Thoracic aorta (tissue), 2 donors: ENCODE results near the gene NTSR1. TPM values are rescaled to one million over a fixed set of nuclear protein-coding genes. Genes with fewer than 3 reads are reported as not detected.

Source experiments
- ATAC-seq: fragments of 150-250 bp; one replicate; pipeline ENCODE4 v1.8.0; 2017; ENCODE audit warnings: low read depth; ENCODE audit not compliant: insufficient number of reproducible peaks, low FRiP score
- DNase-seq: peaks from one replicate; pipeline ENCODE4 v3.0.0-alpha.2; 2020; ENCODE audit warnings: low spot score
- H3K27ac ChIP-seq, 2 donors: fragments of 200-600 bp; sonication (generic); 1 replicate in 1 of 2; 2 replicates in 1 of 2; pipeline ENCODE4 v1.5.1; 2016; ENCODE audit warnings: mild to moderate bottlenecking in 2 of 2, moderate library complexity in 2 of 2
- H3K27me3 ChIP-seq: fragments of 200-600 bp; sonication (generic); replicated peaks from 2 replicates; pipeline ENCODE4 v1.6.0; 2016; ENCODE audit warnings: mild to moderate bottlenecking; ENCODE audit not compliant: insufficient read depth
- H3K36me3 ChIP-seq: fragments of 200-600 bp; sonication (generic); one replicate; pipeline ENCODE4 v1.5.1; 2016
- H3K4me1 ChIP-seq, 2 donors: fragments of 200-600 bp; sonication (generic); 1 replicate in 1 of 2; 2 replicates in 1 of 2; pipeline versions ENCODE4 v1.5.1 to v1.6.0; 2016; ENCODE audit warnings: low read depth in 2 of 2, mild to moderate bottlenecking in 1 of 2; ENCODE audit not compliant: control insufficient read depth in 1 of 2
- H3K4me3 ChIP-seq: fragments of 200-600 bp; sonication (generic); 2 replicates; pipeline ENCODE4 v1.5.1; 2016; ENCODE audit warnings: mild to moderate bottlenecking
- H3K9me3 ChIP-seq: fragments of 200-600 bp; sonication (generic); 2 replicates; pipeline ENCODE4 v1.5.1; 2016
- CTCF ChIP-seq: fragments of 200-600 bp; sonication (generic); IDR thresholded peaks from one replicate; pipeline ENCODE4 v1.5.1; 2019; ENCODE audit warnings: antibody characterized with exemption
- total RNA-seq, 2 donors: library from RNA; depleted of rRNA; stranded (reverse); fragments of >200 nt; gene quantifications; one replicate each; pipeline versions ENCODE4 v1.1.0 to v1.2.3, GENCODE V29; 2016

NTSR1 gene
- total RNA-seq, 2 donors from 2014 or later, result not detected

DNA sequence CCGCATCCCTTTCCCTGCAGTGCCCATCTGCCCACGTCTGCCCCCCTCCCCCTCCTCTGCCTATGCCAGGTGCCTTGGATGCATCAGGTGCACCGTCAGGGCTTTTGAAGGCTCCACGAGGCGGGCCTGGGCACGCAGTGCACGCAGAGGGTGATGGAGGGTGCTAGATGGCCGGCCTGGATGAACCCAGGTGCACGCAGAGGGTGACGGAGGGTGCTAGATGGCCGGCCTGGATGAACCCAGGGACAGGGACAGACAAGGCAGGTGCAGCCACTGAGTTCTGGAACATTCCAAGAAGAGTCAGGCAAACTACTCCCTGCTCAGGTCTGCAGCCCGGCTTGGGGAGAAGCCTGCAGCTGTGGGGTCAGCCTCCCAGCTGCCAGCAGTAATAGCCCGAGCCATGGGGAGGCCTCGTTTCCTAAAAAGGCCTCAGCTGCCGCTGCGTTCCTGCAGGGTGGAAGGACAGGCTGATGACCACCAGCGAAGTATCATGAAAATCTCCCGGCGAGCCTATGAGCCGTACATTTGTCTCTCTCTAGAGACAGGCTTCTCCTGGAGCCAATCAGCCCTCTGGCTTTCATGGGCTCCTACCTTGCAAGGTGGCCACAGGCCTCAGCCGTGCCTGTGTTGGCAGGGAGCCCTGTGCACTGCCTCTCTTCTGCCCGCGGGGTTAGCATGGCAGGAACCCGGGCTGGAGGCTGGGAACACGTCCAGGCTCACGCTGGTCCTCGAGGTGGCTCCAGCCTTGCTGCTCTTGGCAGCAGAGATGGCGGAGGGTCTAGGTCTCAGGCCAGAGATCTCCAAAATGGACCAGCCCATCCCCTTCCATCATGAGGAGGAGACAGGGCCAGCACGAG is 29.6 kb downstream of the NTSR1 start:
- Histone ChIP-seq H3K4me3 (no peak overlapping the region), H3K4me1 (no peaks in the 10 kb centered on the region), H3K27ac (no peak overlapping the region), H3K9me3 (no peaks in the 10 kb centered on the region), H3K27me3 (no peaks in the 10 kb centered on the region), H3K36me3 (no peaks in the 10 kb centered on the region)
- no peak for TF ChIP-seq CTCF
- DNase-seq (no peak), ATAC-seq (no peak)

DNA sequence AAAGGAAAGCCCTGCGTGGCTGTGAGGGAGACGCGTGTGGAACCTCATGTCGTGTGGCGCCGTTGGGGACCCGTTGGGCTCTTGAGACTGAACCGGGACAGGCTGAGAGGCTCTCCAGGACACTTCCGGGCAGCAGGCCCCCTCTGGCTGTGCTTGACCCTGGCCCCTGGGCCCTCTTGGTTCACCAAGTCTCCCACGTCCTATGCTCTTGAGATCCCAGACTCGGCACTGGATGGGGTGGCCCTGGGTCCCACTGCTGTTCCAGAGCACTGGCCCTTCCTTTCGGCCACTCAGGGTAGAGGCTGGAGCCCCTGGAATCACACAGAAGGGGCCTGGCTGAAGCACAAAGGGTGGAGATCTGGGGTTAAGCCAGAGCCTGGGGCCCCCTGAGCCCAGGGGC is 30.4 kb downstream of the NTSR1 start:
- DNase-seq, result no peak
- Histone ChIP-seq H3K4me1 (no peaks in the 10 kb centered on the region), H3K36me3 (no peaks in the 10 kb centered on the region), H3K27me3 (no peaks in the 10 kb centered on the region), H3K4me3 (no peak overlapping the region), H3K9me3 (no peaks in the 10 kb centered on the region), H3K27ac (no peak overlapping the region)
- no peak for ATAC-seq
- TF ChIP-seq CTCF, result no peak

DNA sequence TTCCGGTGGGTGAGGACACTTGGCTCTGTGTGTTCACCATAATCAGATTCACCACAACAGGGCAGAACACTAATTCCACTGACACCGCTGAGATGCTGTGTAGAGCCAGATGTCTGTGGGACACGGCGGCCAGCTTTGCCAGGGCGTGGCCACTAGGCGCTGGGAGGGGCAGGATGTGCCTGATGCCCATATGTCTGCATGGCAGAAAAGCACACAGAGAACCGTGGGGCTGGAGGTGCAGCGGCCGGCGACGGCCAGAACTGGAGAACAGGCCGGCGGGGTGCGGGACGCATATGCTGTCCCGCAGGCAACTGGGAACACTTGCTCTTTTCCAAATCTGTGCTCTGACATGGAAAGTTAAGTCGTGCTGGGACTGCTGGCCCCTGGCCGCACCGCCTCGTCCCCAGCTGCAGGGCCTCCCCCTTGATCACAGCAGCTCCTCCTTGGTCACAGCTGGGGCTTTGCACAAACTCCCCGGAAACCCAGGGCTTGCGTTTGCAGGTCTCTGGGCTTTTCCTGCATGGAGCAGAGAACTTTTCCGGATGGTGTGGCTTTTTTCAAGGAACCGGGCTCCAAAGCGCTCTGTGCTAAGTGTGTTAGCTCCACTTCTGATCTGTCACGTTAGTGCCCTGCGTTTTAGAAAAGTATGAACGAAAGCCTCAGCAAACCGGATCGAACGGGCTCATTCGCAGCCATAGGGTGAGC is 31.1 kb downstream of the NTSR1 start:
- TF ChIP-seq CTCF, result no peak
- H3K4me3 ChIP-seq, result peak overlapping the region; percentile 34
- no peaks in the 10 kb centered on the region for H3K27me3 ChIP-seq
- no peak overlapping the region for H3K27ac ChIP-seq
- DNase-seq (no peak), ATAC-seq (no peak)
- no peaks in the 10 kb centered on the region for H3K36me3 ChIP-seq
- H3K4me1 ChIP-seq, result no peaks in the 10 kb centered on the region
- no peaks in the 10 kb centered on the region for H3K9me3 ChIP-seq

- H3K4me1 ChIP-seq, result no peaks in the 10 kb centered on the region
- no peaks in the 10 kb centered on the region for H3K9me3 ChIP-seq
- peak overlapping the region; percentile 34 for H3K4me3 ChIP-seq
- TF ChIP-seq CTCF, result no peak
- H3K27me3 ChIP-seq, result no peaks in the 10 kb centered on the region
- H3K36me3 ChIP-seq, result no peaks in the 10 kb centered on the region
- DNase-seq (no peak), ATAC-seq (no peak)
- H3K27ac ChIP-seq, result peak overlapping the region in 1 of 2 donors; percentile 8
Observed at GRCh38 chr20:62740286-62741141, 31.9 kb downstream of the NTSR1 start.
